Stimulated activated CD8-positive, alpha-beta memory T cell treated with anti-CD3 and anti-CD28 coated beads, Interleukin-12 subunit alpha, Interleukin-12 subunit beta, amount 100 ng/mL, for 1 hour (primary cell): Measurements from ENCODE around the gene AGAP9.
"Not testable (repeated sequence)": the region's sequence is repeated elsewhere in the genome, so short reads cannot be mapped to it uniquely, and the experiment has no call there.

Experiments
- DNase-seq: peaks from one replicate; pipeline ENCODE4 v3.0.0-alpha.2; 2020; ENCODE audit warnings: low read depth

AGAP9 gene

DNA sequence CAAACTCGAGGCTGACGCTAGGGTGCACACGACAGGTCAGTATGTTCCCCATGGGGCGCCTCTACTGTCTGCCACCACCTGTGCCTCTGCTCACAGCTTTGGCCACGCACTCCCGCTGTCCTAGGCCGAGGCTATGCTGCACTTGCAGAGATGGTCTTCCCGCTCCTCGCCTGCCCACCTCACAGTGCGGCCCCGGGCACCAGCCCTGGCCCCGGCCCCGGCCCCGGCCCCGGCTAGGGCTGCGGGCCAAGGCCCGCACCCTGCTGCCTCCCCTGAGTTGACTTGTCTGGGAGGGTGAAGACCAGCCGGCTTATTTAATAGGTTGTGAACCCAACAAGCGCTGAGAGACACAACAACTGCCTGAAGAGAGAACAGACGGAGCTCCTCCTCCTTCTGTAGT, at the start of gene AGAP9:
Gene AGAP9 (minus strand): TSS at position 164 of the 400 bp plus-strand sequence. CDS start 112 bp downstream, at position 52.
- not testable (repeated sequence) for DNase-seq

DNA sequence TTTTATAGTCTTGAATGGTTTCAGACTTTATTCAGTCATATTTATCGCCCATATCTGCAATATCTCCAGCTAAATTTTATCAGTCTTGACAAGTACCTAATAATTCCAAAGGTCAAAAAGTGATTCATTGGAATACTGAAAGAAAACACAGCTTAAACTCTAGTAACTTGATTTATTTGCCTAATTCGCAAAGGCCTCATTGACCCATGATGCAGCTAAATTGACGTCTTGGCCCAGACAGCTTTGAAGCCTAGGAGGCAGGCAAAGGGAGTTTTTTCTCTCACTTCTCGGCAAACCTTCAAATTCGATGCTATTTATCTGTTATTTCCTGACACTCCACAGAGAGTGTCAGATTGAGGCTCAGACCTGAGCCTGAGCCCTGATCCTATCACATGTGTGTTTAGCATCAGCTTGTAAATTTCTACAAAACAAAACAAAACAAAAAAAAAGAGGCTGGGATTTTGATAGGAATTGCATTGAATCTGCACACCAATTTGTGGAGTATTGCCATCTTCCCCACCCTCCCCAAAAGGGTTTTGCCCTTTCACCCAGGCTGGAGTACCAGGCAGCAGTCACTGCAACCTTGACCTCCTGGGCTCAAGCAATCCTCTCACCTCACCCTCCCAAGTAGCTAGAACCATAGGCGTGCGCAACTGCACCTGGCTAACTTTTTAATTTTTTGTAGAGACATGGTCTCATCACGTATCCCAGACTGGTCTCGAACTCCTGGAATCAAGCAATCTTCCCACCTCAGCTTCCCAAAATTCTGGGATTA, 47.9 kb upstream of the AGAP9 start:
- DNase-seq: not testable (repeated sequence)

DNA sequence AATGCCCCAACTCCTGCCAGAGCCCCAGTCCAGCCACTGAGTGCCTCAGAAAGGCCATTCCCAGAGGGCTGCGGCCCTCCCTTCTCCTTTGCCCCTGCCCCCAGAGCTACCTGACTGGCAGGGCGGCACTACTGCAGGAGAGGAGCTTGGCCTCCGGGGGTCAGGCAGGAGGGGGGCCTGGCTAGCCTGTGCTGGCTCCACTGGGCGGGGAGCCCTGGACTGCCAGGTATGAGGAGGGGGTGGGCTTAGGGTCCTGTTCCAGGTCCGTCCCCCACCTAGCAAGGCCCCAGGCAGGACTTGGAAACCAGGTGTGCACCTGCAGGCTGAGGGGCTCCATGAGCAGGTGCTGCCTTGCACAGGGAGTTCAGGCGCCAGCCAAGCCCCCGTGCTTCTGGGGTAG, 43.3 kb upstream of the AGAP9 start:
- not testable (repeated sequence) for DNase-seq

DNA sequence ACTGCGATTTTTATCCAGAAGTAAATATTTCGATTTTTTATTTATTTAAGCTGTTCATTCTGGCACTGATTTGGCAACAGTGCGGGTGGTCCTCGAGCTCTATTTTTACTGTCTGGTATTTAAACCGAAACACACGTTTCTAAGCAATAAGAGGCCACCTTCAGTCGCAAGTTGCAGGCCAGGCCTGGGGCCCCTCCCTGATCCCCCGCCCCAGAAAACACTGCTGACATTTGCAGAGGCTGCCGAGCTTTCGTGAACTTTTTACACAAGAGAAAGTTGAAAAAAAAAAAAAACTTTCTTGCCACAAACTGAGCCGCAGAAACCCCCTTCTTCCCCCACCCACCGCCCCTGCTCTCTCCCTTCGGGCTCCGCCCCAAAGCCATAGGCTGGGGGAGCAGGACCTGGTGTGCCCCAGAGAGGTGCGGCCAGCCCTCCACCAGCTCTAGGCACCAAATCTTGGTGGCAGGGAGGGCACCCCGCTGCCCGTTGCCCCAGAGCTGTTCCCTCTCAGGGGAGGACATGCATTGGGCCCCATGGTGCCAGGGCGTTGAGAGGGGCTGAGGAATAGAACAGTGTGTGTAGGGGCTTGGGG, 42.8 kb upstream of the AGAP9 start:
- not testable (repeated sequence) for DNase-seq

DNA sequence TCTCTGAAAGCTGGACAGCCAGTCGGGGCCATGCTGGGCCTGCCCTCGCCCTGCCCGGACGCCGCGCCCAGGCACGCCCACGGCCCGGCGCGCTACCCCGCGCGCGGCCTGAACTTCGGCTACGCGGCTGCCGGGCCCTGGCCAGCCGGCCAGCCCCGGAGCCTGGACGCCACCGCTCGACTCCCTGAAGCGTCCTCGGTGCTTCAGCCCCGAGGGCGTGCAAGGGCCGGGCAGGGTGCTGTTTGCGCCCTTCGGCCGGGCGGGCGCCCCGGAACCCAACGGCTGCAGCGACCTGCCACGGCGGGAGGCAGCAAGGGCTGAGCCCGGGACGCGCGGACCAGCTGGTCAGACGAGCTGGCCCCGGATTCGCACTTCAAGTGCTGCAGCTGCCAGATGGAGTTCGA, 42.1 kb upstream of the AGAP9 start:
- not testable (repeated sequence) for DNase-seq

DNA sequence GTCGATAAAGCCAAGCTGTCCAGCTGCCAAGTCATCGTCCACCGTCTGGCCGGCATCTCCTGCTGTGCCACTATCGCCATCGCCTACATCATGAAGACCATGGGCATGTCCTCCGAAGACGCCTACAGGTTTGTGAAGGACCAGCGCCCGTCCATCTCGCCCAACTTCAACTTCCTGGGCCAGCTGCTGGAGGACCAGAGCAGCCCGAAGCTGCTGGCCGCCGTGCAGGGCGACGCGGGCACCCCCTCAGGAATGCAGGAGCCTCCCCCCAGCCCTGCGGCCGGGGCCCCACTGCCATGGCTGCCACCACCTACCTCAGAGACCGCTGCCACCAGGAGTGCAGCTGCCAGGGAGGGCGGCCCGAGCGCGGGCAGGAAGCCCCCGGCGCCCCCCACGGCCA, 41.5 kb upstream of the AGAP9 start:
- DNase-seq: not testable (repeated sequence)

DNA sequence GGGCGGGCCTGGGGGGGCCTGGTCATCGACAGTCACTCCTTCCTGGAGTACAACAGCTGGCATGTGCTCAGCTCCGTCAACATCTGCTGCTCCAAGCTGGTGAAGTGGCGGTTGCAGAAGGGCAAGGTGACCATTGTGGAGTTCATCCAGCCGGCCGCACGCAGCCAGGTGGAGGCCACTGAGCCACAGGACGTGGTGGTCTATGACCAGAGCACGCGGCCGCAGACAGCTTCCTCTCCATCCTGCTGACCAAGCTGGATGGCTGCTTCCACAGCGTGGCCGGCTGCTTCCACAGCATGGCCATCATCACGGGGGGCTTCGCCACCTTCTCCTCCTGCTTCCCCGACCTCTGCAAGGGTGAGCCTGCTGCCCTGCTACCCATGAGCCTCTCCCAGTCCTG, 40.9 kb upstream of the AGAP9 start:
- DNase-seq: not testable (repeated sequence)

DNA sequence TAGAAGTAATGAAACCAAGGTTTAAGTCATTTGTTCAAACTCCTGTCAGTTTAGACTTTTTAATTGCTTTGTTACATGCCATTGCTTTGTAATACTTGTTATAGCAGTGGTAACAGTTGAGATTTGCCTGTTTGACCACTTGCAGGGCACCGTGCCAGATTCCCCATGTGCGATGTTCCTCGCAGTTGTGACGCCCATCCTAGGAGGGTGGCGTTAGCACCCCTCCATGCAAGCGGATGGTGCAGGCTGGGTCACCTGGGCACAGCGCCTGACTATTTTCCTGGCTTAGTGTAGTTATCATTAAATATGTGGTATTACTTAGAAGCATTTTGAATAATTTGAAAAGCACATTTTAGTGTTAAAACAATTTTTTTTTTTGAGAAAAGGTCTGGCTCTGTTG, 37.0 kb upstream of the AGAP9 start:
- DNase-seq: not testable (repeated sequence)

DNA sequence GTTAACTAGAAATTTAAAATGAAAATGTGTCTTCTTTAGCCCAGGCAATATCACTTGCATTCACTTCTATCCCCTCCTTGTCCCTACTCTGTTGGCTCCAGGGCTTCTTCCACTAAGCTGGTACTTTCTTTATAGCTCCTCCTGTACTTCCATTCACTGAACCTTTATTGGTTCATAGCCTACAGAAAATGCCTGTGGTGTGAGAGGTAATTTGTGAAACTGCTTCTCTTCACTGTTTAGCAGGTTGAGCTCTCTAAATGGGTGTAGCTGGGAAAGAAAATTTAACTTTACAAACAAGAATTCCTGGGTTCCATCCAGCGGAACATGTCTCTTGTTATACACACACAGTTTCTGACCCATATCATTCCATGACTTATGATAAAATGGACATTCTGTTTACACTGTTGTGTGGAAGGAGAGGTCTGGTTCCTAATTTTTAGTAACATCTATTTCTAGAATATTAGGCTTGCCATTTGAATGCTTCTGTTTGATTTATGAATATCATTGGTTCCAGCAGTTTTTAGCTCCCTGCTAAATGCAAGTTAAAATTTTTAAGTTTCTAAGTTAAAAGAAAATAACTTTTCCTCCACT, 36.4 kb upstream of the AGAP9 start:
- not testable (repeated sequence) for DNase-seq

DNA sequence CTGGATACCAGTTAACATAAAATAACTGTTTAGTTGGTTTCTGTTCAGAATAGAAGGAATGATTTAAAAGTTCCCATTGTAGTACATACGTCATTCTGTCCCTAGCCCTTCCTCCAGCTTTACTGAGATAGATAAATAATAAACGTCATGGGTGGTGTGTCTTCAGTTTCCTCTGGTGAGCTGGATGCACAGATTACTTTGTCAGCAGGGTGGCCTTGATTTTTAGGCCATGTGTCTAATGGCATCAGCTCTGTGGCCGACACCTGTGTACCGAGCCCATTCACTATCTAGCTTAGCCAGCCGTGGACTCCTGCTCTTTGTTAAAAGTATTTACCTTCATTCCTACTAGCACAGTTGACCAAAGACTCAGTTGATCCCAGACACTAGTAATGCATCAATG, 34.7 kb upstream of the AGAP9 start:
- not testable (repeated sequence) for DNase-seq

DNA sequence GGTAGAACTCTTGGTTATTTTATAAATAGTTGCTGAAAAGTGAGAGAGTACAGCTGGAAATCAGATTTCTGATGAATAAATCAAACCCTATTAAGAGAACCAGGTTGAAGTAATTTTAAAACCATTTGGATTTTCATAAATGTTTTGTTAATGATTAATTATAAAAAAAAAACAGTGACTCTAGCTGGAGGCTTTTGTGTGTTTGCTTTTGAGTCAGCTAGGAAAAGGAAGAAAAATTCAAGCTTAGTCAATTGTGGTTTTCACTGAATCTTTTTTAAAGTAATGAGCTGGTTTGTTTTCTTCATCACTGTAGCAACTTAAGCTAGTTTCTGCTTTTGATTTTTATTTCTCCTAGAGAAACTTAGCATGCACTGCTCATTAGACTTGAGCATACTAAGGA, 34.2 kb upstream of the AGAP9 start:
- not testable (repeated sequence) for DNase-seq

DNA sequence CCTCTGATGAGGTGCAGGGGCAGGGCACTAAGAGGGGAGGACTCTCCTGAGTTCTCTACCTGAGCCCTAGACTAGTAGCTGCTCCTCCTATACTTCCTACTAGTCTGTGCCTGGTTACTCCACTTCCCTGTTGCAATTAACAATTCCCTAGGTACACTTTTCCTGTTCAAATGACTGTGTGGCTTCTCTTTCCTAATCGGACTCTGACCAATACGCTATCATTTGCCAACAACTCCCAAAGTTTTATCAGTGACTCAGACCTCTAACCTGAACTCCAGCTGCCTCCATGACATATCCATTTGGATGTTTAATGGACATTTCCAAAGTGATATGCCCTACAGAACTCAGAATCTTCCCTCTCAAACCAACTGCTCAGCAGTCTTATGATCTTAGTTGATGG, 31.9 kb upstream of the AGAP9 start:
- DNase-seq: not testable (repeated sequence)

DNA sequence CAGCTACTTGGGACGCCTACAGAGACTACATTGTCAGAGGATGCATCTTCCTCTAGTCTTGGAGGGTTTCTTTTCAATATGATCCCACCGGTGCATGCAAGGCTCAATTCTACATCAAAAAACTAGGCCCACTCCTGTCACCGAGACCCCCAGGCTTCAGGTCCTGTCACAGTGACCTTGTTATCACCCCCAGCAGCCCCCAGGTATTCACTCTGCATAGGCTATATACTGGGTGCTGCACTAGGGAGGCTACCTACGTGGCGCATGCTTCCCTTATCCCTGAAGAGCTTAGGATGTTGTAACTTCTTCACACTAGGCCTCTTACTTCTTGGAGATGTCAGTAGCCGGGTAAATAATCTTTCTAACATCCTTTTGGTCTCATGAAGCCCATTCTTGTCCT, 31.1 kb upstream of the AGAP9 start:
- DNase-seq: not testable (repeated sequence)

DNA sequence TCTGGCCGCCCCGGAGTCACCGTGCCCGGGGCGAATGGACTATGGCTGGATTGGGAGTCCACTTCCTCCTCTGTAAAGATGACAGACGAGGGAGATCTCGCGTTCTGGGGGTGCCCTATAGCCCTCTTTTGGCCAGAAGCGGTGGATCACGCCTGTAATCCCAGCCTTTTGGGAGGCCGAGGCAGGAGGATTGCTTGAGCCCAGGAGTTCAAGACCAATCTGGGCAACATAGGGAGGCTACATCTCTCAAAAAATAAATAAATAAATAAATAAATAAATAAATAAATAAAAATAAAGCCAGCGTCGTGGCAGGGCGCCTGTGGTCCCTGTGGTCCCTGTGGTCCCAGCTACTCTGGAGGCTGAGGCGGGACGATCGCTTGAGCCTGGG, 30.4 kb upstream of the AGAP9 start:
- not testable (repeated sequence) for DNase-seq

DNA sequence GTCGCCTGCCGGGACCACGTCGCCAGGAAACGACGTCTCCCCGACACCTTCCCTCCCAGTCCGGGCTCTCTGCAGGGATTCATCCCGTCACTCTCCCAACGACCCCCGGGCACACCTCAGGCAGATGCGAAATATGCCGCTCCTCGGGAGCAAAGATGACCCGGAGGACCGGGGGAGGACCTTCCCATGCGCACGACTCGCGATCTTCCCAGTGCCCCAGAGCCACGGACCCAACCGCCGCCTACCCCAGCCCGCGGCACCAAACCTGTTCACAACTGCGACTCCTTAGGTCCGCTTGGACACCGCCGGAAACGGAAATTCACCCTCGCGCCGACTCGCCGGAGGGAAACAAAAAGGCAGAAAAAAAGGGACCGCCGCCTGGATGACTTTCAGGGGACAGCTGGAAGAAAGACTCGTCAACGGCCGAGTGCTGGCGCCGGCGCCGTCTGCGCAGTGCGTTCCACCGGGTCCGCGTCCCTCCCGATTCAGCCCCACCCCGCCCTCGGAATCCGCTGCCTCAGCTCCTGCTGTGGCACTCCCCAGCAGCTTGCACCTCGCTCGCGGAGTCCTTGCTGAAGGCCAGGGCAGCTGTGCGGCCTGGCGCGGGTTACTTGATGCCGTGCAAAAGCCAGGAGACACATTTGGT, 29.9 kb upstream of the AGAP9 start:
- DNase-seq: peak; percentile 56

DNA sequence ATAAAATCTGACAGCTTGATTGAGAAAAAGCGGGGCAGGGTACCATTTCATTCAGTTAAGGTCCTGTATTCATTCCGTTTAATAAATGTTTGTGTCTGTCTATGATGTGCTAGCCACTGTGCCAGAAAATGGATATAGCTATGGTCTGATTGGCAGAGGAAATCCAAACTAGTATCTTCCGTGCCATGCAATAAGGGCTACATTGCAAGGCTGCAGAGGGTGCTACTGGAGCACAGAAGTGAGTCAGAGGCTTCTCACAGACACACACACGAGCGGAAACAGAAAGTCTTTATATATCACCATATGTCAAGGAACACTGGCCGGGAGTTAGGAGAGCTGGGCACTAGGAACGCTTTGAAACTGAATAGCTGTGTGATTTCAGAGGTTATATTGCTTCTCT, 29.3 kb upstream of the AGAP9 start:
- DNase-seq: peak; percentile 6

DNA sequence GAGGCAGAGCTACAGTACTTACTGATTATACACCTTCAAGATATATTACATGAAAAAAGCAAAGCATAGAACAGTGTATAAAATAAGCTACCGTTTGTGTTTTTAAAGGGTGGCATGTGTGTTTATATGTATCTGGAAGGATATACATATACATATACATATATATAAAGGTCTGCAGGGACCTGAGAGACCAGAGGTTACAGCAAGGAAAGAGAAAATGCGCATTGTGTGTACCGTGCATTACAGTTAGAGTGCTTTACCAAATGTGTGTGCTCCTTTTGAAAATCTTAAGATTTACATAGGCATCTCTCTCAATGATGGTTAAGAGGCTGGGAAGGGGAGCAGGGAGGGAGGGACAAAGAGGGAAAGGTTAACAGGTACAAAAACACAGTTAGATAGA, 23.8 kb upstream of the AGAP9 start:
- DNase-seq: not testable (repeated sequence)

DNA sequence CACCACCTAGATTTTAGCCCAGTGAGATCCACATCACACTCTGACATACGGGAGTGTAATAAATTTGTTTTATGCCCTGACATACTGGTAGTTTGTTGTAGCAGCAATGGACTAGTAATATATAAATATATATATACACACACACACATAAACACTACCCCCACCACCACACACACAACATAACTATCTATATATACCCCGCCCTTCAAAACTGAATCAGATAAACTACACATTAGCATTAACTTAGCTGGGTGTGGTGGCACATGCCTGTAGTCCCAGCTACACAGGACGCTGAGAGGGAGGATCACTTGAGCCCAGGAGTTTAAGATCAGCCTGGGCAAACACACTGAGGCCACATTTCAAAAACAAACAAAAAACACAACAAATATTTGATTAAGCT, 13.0 kb upstream of the AGAP9 start:
- not testable (repeated sequence) for DNase-seq

DNA sequence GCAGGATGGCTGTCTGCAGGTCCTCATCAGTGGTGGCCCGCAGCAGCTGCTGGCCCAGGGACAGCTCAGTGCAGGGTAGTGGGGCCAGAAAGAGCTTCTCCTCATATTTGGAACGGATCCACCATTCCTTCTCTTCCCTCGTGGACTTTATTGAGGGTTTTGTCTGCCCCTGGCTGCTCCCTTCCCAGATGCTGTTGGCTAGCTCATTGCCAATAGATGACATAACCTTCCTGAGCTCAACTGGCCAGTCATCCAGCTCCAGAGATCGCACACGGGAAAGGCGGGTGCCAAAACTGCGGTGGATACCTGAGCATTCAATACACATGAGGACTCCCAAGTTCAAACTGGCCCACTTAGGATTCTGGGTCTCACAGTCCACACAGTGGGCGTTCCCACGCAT, 21.1 kb downstream of the AGAP9 start:
- not testable (repeated sequence) for DNase-seq

DNA sequence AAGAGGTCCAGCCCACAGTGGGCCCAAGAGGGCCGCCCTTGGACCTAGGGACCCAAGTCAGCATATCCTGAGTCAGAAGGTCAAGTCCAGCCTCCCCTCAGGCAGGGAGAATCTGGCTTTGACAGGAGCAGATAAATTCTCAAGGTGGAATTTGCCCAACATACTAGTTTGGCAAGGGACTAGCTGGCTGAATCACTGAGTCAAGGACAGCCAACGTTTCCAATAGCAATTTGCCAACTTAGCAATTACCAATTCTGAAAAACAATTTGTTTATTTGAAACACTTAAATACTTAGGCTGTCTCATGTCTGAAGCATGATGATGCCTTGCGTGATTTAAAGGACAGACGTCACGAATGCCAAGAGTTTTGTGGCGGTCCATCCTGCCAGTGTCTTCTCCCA, 29.2 kb downstream of the AGAP9 start:
- not testable (repeated sequence) for DNase-seq

DNA sequence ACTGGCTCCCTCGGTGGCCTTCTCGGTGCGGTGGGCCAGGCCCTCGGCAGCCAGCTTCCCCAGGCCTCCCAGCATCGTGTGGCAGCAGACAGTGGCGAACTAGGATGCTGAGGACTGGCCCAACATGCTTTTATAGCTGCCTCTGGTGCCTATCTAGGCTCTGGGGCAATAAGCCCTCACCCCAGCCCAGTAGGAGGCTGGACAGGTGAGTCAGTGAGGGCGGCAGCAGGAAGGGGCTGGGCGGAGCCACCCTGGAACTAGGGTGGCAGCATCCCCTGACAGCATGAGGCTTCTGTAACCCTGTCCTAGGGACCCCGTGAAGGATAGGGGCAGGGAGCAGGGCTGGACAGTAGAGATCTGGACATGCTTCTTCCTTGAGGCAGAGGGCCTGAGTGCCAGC, 31.8 kb downstream of the AGAP9 start, which contains the start of gene FAM25G:
Gene FAM25G (minus strand): TSS at position 101 of the 400 bp plus-strand sequence. CDS start 26 bp downstream, at position 75.
- DNase-seq: not testable (repeated sequence)

DNA sequence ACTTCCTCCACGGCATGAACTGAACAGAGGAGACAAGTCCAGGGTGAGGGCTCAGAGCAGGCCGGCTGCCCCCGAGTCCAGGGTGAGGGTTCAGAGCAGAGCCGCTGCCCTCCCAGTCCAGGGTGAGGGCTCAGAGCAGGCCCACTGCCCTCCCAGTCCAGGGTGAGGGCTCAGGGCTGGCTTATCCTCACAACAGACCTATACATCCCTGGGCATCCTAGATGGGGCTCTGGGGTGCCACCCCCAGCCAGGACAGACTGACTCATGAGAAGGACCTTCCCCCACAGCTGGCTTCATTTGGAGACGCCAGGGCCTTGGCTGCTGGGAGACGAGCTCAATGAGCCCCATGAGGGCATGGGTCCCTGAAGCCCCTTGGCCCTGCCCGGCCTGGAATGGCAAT, 33.8 kb downstream of the AGAP9 start:
- not testable (repeated sequence) for DNase-seq

DNA sequence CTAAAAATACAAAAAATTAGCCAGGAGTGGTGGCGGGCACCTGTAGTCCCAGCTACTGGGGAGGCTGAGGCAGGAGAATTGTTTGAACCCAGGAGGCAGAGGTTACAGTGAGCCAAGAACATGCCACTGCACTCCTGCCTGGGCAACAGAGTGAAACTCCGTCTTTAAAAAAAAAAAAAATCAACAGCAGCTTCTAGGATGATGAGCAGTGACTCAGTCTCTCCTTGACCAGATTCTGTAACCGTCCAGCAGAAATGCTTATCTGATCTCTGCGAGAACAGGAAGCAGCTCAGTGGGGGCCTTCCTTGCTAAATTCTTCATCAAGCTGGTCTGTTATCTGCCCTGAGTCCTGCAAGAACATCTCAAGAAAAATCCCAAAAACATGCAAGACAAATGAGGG, 37.5 kb downstream of the AGAP9 start:
- DNase-seq: not testable (repeated sequence)
